Jurkat, Clone E6-1 (cell line): ENCODE measurements around the gene ROM1.
A peak's percentile ranks its signal among the peaks of the same experiment; 100 is the strongest.
"Not testable (repeated sequence)": the region's sequence is repeated elsewhere in the genome, so short reads cannot be mapped to it uniquely, and the experiment has no call there.

Experiments
- DNase-seq: peaks from one replicate; pipeline ENCODE4 v3.0.0-alpha.2; 2011; ENCODE audit warnings: low read depth, low spot score
- H3K4me3 ChIP-seq: 2 replicates; pipeline ENCODE4 v1.5.1; 2011; ENCODE audit warnings: mild to moderate bottlenecking, low read length, control low read depth, moderate library complexity

The ROM1 gene

GRCh38 chr11:62603776-62604299 is 9.2 kb upstream of the ROM1 start:
- no peak for DNase-seq
- no peak overlapping the region for H3K4me3 ChIP-seq

GRCh38 chr11:62604460-62605120 is 8.5 kb upstream of the ROM1 start:
- no peak for DNase-seq
- no peak overlapping the region for H3K4me3 ChIP-seq

GRCh38 chr11:62605467-62605866 is 7.6 kb upstream of the ROM1 start:
- DNase-seq: no peak
- no peak overlapping the region for H3K4me3 ChIP-seq

- no peak for DNase-seq
- no peak overlapping the region for H3K4me3 ChIP-seq
Measured at GRCh38 chr11:62605902-62606301, 7.2 kb upstream of the ROM1 start.

GRCh38 chr11:62607714-62608113 is 5.3 kb upstream of the ROM1 start:
- no peak overlapping the region for H3K4me3 ChIP-seq
- no peak for DNase-seq

GRCh38 chr11:62608776-62609175 is 4.3 kb upstream of the ROM1 start:
- DNase-seq: no peak
- H3K4me3 ChIP-seq: no peak overlapping the region

GRCh38 chr11:62610403-62610802 is 2.7 kb upstream of the ROM1 start:
- no peak overlapping the region for H3K4me3 ChIP-seq
- no peak for DNase-seq

- peak overlapping the region; percentile 84 for H3K4me3 ChIP-seq
- DNase-seq: no peak
Measured at GRCh38 chr11:62610814-62611704, 2.0 kb upstream of the ROM1 start.

GRCh38 chr11:62611705-62612365 is 1.2 kb upstream of the ROM1 start:
- DNase-seq: no peak
- peak overlapping the region; percentile 84 for H3K4me3 ChIP-seq

GRCh38 chr11:62613291-62613778 is 278 bp downstream of the ROM1 start:
- no peak overlapping the region for H3K4me3 ChIP-seq
- DNase-seq: no peak

- H3K4me3 ChIP-seq: no peak overlapping the region
- DNase-seq: no peak
Measured at GRCh38 chr11:62614275-62614674, 1.2 kb downstream of the ROM1 start.

- DNase-seq: no peak
- H3K4me3 ChIP-seq: no peak overlapping the region
Measured at GRCh38 chr11:62615521-62615920, 2.5 kb downstream of the ROM1 start.

GRCh38 chr11:62616957-62617356 is 3.9 kb downstream of the ROM1 start:
- DNase-seq, H3K4me3 ChIP-seq: not testable (repeated sequence)

GRCh38 chr11:62621027-62621566 is 8.0 kb downstream of the ROM1 start:
- no peak for DNase-seq
- H3K4me3 ChIP-seq: peak overlapping the region; percentile 67

GRCh38 chr11:62621567-62622470 is 8.8 kb downstream of the ROM1 start, which contains the start of gene B3GAT3:
Gene B3GAT3, minus strand, starts transcription at chr11:62621986. Its CDS starts 39 bp downstream, at chr11:62621947.
- DNase-seq: peak; percentile 92
- peak within 1 kb of the TSS; percentile 67 for H3K4me3 ChIP-seq

- H3K4me3 ChIP-seq: no peak overlapping the region
- no peak for DNase-seq
Measured at GRCh38 chr11:62622476-62623089, 9.5 kb downstream of the ROM1 start.

- no peak for DNase-seq
Measured at GRCh38 chr11:62627713-62628112, 14.7 kb downstream of the ROM1 start.

GRCh38 chr11:62632492-62632891 is 19.4 kb downstream of the ROM1 start:
- no peak for DNase-seq
- H3K4me3 ChIP-seq: no peak overlapping the region

More at GRCh38 chr11:62627713-62628112, 14.7 kb downstream of the ROM1 start:
- H3K4me3 ChIP-seq: no peak overlapping the region
